IMR-90 (cell line): ENCODE results near the gene SP2. TPM values are rescaled to one million over a fixed set of nuclear protein-coding genes. Genes with fewer than 3 reads are reported as not detected.

Source experiments
- ATAC-seq: fragments of 200-7000 bp; cut with Tn5 transposase; 2 replicates; pipeline ENCODE4 v1.9.1; 2020; ENCODE audit warnings: low read depth, mild to moderate bottlenecking, moderate library complexity
- BruUV-seq: library from RNA; stranded (reverse); fragments of 400-500 nt; replicated peaks from 2 replicates; lab custom pipeline; 2021; lab: Mats Ljungman, UMichigan
- CTCF ChIA-PET: fragments of 300-600 bp; formaldehyde crosslinking; extraction: SDS; loops from one replicate; lab custom pipeline; 2021; ENCODE audit warnings: antibody characterized with exemption; lab: Yijun Ruan, JAX
- POLR2A ChIA-PET: fragments of 300-600 bp; sonication (Branson Sonifier 250); formaldehyde crosslinking; loops from one replicate; lab custom pipeline; 2022; ENCODE audit warnings: antibody characterized with exemption; ENCODE audit not compliant: unreplicated experiment; lab: Charles Lee
- DNase-seq: peaks from one replicate; pipeline ENCODE4 v3.0.0; 2013
- H2AFZ ChIP-seq: replicated peaks from 2 replicates; pipeline ENCODE3; 2013; ENCODE audit warnings: low read length, mild to moderate bottlenecking; ENCODE audit not compliant: poor library complexity
- H2AK5ac ChIP-seq: 2 replicates; pipeline ENCODE4 v1.6.1; 2013; ENCODE audit warnings: low read depth, low read length, inconsistent platforms
- H2AK9ac ChIP-seq: replicated peaks from 2 replicates; pipeline ENCODE3; 2013; ENCODE audit warnings: mild to moderate bottlenecking, low read depth, low read length, moderate library complexity; ENCODE audit not compliant: poor library complexity
- H2BK120ac ChIP-seq: 2 replicates; pipeline ENCODE4 v1.6.1; 2013; ENCODE audit warnings: low read depth, low read length, inconsistent platforms
- H2BK15ac ChIP-seq: 3 replicates; pipeline ENCODE4 v1.6.1; 2013; ENCODE audit warnings: low read depth, low read length, inconsistent platforms
- H2BK20ac ChIP-seq: 2 replicates; pipeline ENCODE4 v1.6.1; 2013; ENCODE audit warnings: low read depth, mild to moderate bottlenecking, inconsistent platforms, low read length, moderate library complexity
- H2BK5ac ChIP-seq: 2 replicates; pipeline ENCODE4 v1.6.1; 2013; ENCODE audit warnings: mild to moderate bottlenecking, low read depth, low read length, inconsistent platforms; ENCODE audit not compliant: poor library complexity, severe bottlenecking
- H3K14ac ChIP-seq: replicated peaks from 2 replicates; pipeline ENCODE4 v1.6.1; 2013; ENCODE audit warnings: low read depth, low read length, inconsistent platforms
- H3K18ac ChIP-seq: 2 replicates; pipeline ENCODE4 v1.6.1; 2013; ENCODE audit warnings: low read depth, low read length, control low read depth
- H3K23ac ChIP-seq: 2 replicates; pipeline ENCODE4 v1.6.1; 2013; ENCODE audit warnings: low read depth, low read length, inconsistent platforms
- H3K27ac ChIP-seq: 2 replicates; pipeline ENCODE4 v1.5.1; 2013; ENCODE audit warnings: mild to moderate bottlenecking, control low read depth, low read length; ENCODE audit not compliant: insufficient read depth
- H3K27me3 ChIP-seq: 2 replicates; pipeline ENCODE4 v1.6.1; 2013; ENCODE audit warnings: low read length; ENCODE audit not compliant: control insufficient read depth, insufficient read depth
- H3K36me3 ChIP-seq: 2 replicates; pipeline ENCODE4 v1.6.1; 2013; ENCODE audit warnings: low read length, mixed read lengths; ENCODE audit not compliant: control insufficient read depth, insufficient read depth
- H3K4ac ChIP-seq: 2 replicates; pipeline ENCODE4 v1.6.1; 2013; ENCODE audit warnings: low read depth, low read length, inconsistent platforms
- H3K4me1 ChIP-seq: 2 replicates; pipeline ENCODE4 v1.6.1; 2013; ENCODE audit warnings: low read length, mixed read lengths; ENCODE audit not compliant: control insufficient read depth, insufficient read depth
- H3K4me2 ChIP-seq: 2 replicates; pipeline ENCODE4 v1.6.1; 2013; ENCODE audit warnings: low read depth, mild to moderate bottlenecking, control low read depth, low read length, moderate library complexity
- H3K4me3 ChIP-seq: 2 replicates; pipeline ENCODE4 v1.5.1; 2013; ENCODE audit warnings: low read depth, mild to moderate bottlenecking, control low read depth, low read length, moderate library complexity; ENCODE audit not compliant: insufficient read depth
- H3K56ac ChIP-seq: 2 replicates; pipeline ENCODE4 v1.6.1; 2013; ENCODE audit warnings: low read length, inconsistent platforms; ENCODE audit not compliant: insufficient read depth; ENCODE audit errors: extremely low read depth
- H3K79me1 ChIP-seq, 2 experiments: 2 replicates each; pipeline ENCODE4 v1.6.1; 2013; ENCODE audit warnings: low read length in 2 of 2, inconsistent platforms in 1 of 2, low read depth in 1 of 2
- H3K9ac ChIP-seq: 2 replicates; pipeline ENCODE4 v1.6.1; 2013; ENCODE audit warnings: low read depth, low read length, control low read depth
- H3K9me1 ChIP-seq: 2 replicates; pipeline ENCODE4 v1.6.1; 2013; ENCODE audit warnings: low read length, inconsistent platforms; ENCODE audit not compliant: insufficient read depth
- H3K9me3 ChIP-seq: 2 replicates; pipeline ENCODE4 v1.6.1; 2013; ENCODE audit warnings: low read length; ENCODE audit not compliant: control insufficient read depth, insufficient read depth
- H4K20me1 ChIP-seq: 2 replicates; pipeline ENCODE4 v1.6.1; 2013; ENCODE audit warnings: low read length, inconsistent platforms; ENCODE audit not compliant: insufficient read depth
- H4K5ac ChIP-seq: 2 replicates; pipeline ENCODE4 v1.6.1; 2013; ENCODE audit warnings: mild to moderate bottlenecking, low read depth, low read length, control low read depth
- H4K8ac ChIP-seq, 2 experiments: 2 replicates each; pipeline ENCODE4 v1.6.1; 2013; ENCODE audit warnings: low read depth in 2 of 2, low read length in 2 of 2, control low read depth in 1 of 2, inconsistent platforms in 1 of 2
- H4K91ac ChIP-seq: 2 replicates; pipeline ENCODE4 v1.6.1; 2013; ENCODE audit warnings: low read depth, low read length, inconsistent platforms; ENCODE audit not compliant: insufficient read depth
- BHLHE40 ChIP-seq: fragments of 150-350 bp; IDR thresholded peaks from 2 replicates; pipeline ENCODE4 v1.6.1; 2016; ENCODE audit warnings: mild to moderate bottlenecking, low read depth, low read length
- CEBPB ChIP-seq: IDR thresholded peaks from 2 replicates; pipeline ENCODE4 v1.6.1; 2012; ENCODE audit warnings: low read depth, low read length, improper control_type of control experiment
- CHD1 ChIP-seq: IDR thresholded peaks from 2 replicates; pipeline ENCODE4 v1.6.1; 2012; ENCODE audit warnings: low read depth, low read length, improper control_type of control experiment
- FOS ChIP-seq: fragments of 150-350 bp; IDR thresholded peaks from 2 replicates; pipeline ENCODE4 v1.6.1; 2016; ENCODE audit warnings: low read depth, low read length
- MAFK ChIP-seq: IDR thresholded peaks from 2 replicates; pipeline ENCODE4 v1.6.1; 2012; ENCODE audit warnings: low read depth, low read length, improper control_type of control experiment
- NFE2L2 ChIP-seq: fragments of 150-350 bp; IDR thresholded peaks from 2 replicates; pipeline ENCODE4 v1.6.1; 2016; ENCODE audit warnings: low read depth, mild to moderate bottlenecking, low read length
- POLR2A ChIP-seq: IDR thresholded peaks from 2 replicates; pipeline ENCODE4 v1.6.1; 2012; ENCODE audit warnings: mild to moderate bottlenecking, low read depth, low read length
- RAD21 ChIP-seq: IDR thresholded peaks from 2 replicates; pipeline ENCODE4 v1.6.1; 2012; ENCODE audit warnings: low read length, improper control_type of control experiment
- RCOR1 ChIP-seq: IDR thresholded peaks from 2 replicates; pipeline ENCODE4 v1.6.1; 2012; ENCODE audit warnings: mild to moderate bottlenecking, low read length, improper control_type of control experiment; ENCODE audit not compliant: insufficient replicate concordance
- SMC3 ChIP-seq: fragments of 150-350 bp; IDR thresholded peaks from 2 replicates; pipeline ENCODE4 v1.6.1; 2016; ENCODE audit warnings: low read depth, mild to moderate bottlenecking, antibody characterized with exemption, low read length, moderate library complexity
- WGBS, 2 experiments: methylation state at CpG; one replicate each; pipeline versions ENCODE4 v1.1.5 to v1.1.7; 2013; ENCODE audit warnings: missing lambda C conversion rate in 2 of 2; ENCODE audit not compliant: insufficient read length in 1 of 2; ENCODE audit errors: extremely low coverage in 2 of 2; 5-methylcytosine and 5-hydroxymethylcytosine counted together
- dilution Hi-C: fragments of 300-500 bp; cut with HindIII; formaldehyde crosslinking; loops from one replicate; pipeline ENCODE4 v1.14.3; 2018; ENCODE audit warnings: low sequenced_read_pairs; ENCODE audit not compliant: unreplicated experiment
- in situ Hi-C: fragments of 300-500 bp; cut with MboI; formaldehyde crosslinking; loops from 3 replicates; pipeline ENCODE4 v1.14.3; 2019; ENCODE audit warnings: low sequenced_read_pairs, inconsistent platforms, mixed read lengths
- intact Hi-C: fragments of 100-400 bp; cut with micrococcal nuclease; formaldehyde crosslinking; loops from 2 replicates; pipeline ENCODE4 v1.10.0; 2022
- polyA plus RNA-seq, 3 experiments: library from polyadenylated mRNA; depleted of rRNA; stranded (reverse); fragments of >200 nt; gene quantifications; 2 replicates each; pipeline ENCODE4 v1.2.3, GENCODE V29; 2012; ENCODE audit warnings: low replicate concordance in 1 of 3
- total RNA-seq: library from RNA; depleted of rRNA; stranded (reverse); fragments of >200 nt; gene quantifications from 2 replicates; pipeline ENCODE4 v1.2.3, GENCODE V29; 2012
- TF ChIP-seq, protein P1 (sequence below): fragments of 150-350 bp; IDR thresholded peaks from 2 replicates; pipeline ENCODE4 v1.6.1; 2017; ENCODE audit warnings: mild to moderate bottlenecking, antibody characterized with exemption, low read length, low read depth
- TF ChIP-seq, protein P2 (sequence below): fragments of 150-350 bp; IDR thresholded peaks from 2 replicates; pipeline ENCODE4 v1.6.1; 2016; ENCODE audit warnings: low read depth, mild to moderate bottlenecking, low read length, moderate library complexity, borderline replicate concordance
- TF ChIP-seq, protein P3 (sequence below): conservative IDR thresholded peaks from 2 replicates; pipeline ENCODE4 v1.5.1; 2012; ENCODE audit warnings: mild to moderate bottlenecking, low read depth, low read length, improper control_type of control experiment

The SP2 gene
- total and polyA plus RNA-seq, 2 of the 4 experiments (the other 2 are of a cell fraction) = 0.72 to 13.8 TPM

DNA sequence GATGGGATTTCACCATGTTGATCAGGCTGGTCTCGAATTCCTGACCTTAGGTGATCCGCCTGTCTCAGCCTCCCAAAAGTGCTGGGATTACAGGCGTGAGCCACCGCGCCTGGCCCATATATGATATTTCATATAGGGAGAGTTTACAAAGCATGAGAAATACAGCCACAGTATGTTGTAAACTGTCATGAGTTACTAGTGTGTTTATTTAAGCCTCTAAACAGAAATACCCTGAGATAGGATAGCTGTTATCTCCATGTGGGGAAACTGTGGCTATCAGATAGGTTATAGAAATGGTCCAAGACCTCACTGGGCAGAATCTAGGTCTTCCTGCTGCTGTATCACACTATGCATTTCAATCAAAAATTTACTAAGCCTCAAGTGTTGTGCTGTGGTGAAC is 72.8 kb downstream of the SP2 start:
- dilution Hi-C loops = no loop called here
- no peak for ATAC-seq
- in situ Hi-C loops = no loop called here

More for the DNA sequence above, 72.8 kb downstream of the SP2 start:
- peaks cover 12% of the 10 kb centered on the region for H3K9me1 ChIP-seq
- ChIA-PET CTCF (interaction anchor here (1.0 to 1.3 kb wide), 2 partner anchors 19 to 22 kb away, joined by 4 read pairs; no protein-coding TSS in a partner anchor), POLR2A (no interaction called here)
- no peak overlapping the region for H4K8ac ChIP-seq
- WGBS, 2 experiments = 100% methylated on average over 3 of the region's 5 CpGs; no CpG with 5 or more reads in 1 of the 2 experiments
- no peak overlapping the region for H3K56ac ChIP-seq
- no TSS peak for BruUV-seq
- peaks cover 2% of the 10 kb centered on the region; the same call in 1 of the 2 replicates for H3K36me3 ChIP-seq
- H2AK9ac ChIP-seq = no peak overlapping the region
- no peak overlapping the region for H3K4ac ChIP-seq
- H4K91ac ChIP-seq = peak overlapping the region; percentile 31
- peaks cover 14 to 33% of the 10 kb centered on the region in 2 experiments for H3K79me1 ChIP-seq
- no peak overlapping the region for H2AFZ ChIP-seq
- H4K20me1 ChIP-seq = no peaks in the 10 kb centered on the region
- H4K5ac ChIP-seq = no peak overlapping the region
- intact Hi-C loops = no loop called here
- H2BK15ac ChIP-seq = no peak overlapping the region
- H2AK5ac ChIP-seq = peak overlapping the region; percentile 73; the same call in 1 of the 2 replicates
- H3K23ac ChIP-seq = no peak overlapping the region
- H3K4me2 ChIP-seq = no peak overlapping the region
- H3K27ac ChIP-seq = peak overlapping the region; percentile 9; the same call in 1 of the 2 replicates
- H3K4me1 ChIP-seq = peaks cover 17% of the 10 kb centered on the region
- H3K27me3 ChIP-seq = no peaks in the 10 kb centered on the region
- H3K4me3 ChIP-seq = no peak overlapping the region
- DNase-seq = peak; percentile 45
- H2BK5ac ChIP-seq = no peak overlapping the region
- H3K9me3 ChIP-seq = no peaks in the 10 kb centered on the region
- H3K14ac ChIP-seq = no peak overlapping the region
- peak overlapping the region; percentile 44; the same call in 1 of the 2 replicates for H2BK20ac ChIP-seq
- no peak for TF ChIP-seq RAD21
- TF ChIP-seq, protein P1, sequence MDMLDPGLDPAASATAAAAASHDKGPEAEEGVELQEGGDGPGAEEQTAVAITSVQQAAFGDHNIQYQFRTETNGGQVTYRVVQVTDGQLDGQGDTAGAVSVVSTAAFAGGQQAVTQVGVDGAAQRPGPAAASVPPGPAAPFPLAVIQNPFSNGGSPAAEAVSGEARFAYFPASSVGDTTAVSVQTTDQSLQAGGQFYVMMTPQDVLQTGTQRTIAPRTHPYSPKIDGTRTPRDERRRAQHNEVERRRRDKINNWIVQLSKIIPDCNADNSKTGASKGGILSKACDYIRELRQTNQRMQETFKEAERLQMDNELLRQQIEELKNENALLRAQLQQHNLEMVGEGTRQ = no peak
- TF ChIP-seq RCOR1 = no peak
- TF ChIP-seq BHLHE40 = no peak
- TF ChIP-seq FOS = no peak
- TF ChIP-seq MAFK = no peak
- TF ChIP-seq SMC3 = no peak
- no peak for TF ChIP-seq NFE2L2
- no peak for TF ChIP-seq CHD1
- TF ChIP-seq, protein P2, sequence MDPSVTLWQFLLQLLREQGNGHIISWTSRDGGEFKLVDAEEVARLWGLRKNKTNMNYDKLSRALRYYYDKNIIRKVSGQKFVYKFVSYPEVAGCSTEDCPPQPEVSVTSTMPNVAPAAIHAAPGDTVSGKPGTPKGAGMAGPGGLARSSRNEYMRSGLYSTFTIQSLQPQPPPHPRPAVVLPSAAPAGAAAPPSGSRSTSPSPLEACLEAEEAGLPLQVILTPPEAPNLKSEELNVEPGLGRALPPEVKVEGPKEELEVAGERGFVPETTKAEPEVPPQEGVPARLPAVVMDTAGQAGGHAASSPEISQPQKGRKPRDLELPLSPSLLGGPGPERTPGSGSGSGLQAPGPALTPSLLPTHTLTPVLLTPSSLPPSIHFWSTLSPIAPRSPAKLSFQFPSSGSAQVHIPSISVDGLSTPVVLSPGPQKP = no peak
- TF ChIP-seq CEBPB = no peak
- TF ChIP-seq, protein P3, sequence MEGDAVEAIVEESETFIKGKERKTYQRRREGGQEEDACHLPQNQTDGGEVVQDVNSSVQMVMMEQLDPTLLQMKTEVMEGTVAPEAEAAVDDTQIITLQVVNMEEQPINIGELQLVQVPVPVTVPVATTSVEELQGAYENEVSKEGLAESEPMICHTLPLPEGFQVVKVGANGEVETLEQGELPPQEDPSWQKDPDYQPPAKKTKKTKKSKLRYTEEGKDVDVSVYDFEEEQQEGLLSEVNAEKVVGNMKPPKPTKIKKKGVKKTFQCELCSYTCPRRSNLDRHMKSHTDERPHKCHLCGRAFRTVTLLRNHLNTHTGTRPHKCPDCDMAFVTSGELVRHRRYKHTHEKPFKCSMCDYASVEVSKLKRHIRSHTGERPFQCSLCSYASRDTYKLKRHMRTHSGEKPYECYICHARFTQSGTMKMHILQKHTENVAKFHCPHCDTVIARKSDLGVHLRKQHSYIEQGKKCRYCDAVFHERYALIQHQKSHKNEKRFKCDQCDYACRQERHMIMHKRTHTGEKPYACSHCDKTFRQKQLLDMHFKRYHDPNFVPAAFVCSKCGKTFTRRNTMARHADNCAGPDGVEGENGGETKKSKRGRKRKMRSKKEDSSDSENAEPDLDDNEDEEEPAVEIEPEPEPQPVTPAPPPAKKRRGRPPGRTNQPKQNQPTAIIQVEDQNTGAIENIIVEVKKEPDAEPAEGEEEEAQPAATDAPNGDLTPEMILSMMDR = no peak
- TF ChIP-seq POLR2A = no peak
- no peak overlapping the region for H3K9ac ChIP-seq
- no peak overlapping the region; the same call in 1 of the 2 replicates for H2BK120ac ChIP-seq
- no peak overlapping the region for H3K18ac ChIP-seq
